Gastroesophageal sphincter (tissue), 3 donors: ENCODE results near the gene SFI1.

Experiments used
- EP300 ChIP-seq: sonication (generic); formaldehyde crosslinking; IDR thresholded peaks from one replicate; pipeline ENCODE4 v1.6.1; 2017; ENCODE audit warnings: antibody characterized with exemption, mild to moderate bottlenecking
- POLR2A ChIP-seq, 2 donors: fragments of 450-650 bp; IDR thresholded peaks; one replicate each; pipeline ENCODE4 v1.6.1; 2017; ENCODE audit warnings: antibody characterized with exemption in 2 of 2, mild to moderate bottlenecking in 2 of 2, moderate library complexity in 1 of 2
- POLR2AphosphoS5 ChIP-seq: sonication (generic); formaldehyde crosslinking; IDR thresholded peaks from one replicate; pipeline ENCODE4 v1.6.1; 2017; ENCODE audit warnings: antibody characterized with exemption
- TF ChIP-seq, protein P1 (sequence below), 4 experiments: fragments of 200-600 bp in 2 of 4; fragments of 450-650 bp in 2 of 4; sonication (generic) in 1 of 4; IDR thresholded peaks; one replicate each; pipeline ENCODE4 v1.5.1; 2017 to 2019; ENCODE audit warnings: antibody characterized with exemption in 4 of 4, mild to moderate bottlenecking in 2 of 4, moderate library complexity in 2 of 4

DNA sequence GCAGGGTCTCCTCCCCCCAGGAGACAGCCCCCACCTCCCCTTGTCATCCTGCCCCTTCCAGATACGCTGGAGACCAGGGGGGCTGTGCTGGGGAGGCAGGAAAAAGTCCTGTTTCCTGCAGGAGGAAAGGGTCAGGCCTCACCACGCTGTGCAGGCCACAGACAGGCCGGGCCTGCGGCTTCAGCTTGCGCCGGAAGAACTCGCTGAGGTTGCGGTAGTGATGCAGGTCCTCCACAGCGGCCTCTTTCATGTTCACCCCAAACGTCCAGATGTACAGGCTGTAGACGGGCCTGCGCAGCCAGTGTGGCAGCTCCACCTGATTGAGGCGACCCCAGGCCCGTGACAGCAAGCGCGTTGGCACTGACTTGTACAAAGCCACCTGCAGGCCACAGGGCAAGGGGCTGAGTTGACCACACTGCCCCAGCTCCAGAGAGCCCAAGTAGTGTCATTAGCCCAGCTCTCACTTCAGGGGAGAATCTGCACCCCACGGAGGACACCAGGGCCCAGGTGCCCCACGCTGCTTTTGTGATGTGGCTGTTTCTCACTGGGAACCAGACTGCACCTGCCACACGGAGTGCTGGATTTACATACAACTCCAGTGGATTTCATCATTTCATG is 125.3 kb downstream of the SFI1 start:
- TF ChIP-seq, protein P1, sequence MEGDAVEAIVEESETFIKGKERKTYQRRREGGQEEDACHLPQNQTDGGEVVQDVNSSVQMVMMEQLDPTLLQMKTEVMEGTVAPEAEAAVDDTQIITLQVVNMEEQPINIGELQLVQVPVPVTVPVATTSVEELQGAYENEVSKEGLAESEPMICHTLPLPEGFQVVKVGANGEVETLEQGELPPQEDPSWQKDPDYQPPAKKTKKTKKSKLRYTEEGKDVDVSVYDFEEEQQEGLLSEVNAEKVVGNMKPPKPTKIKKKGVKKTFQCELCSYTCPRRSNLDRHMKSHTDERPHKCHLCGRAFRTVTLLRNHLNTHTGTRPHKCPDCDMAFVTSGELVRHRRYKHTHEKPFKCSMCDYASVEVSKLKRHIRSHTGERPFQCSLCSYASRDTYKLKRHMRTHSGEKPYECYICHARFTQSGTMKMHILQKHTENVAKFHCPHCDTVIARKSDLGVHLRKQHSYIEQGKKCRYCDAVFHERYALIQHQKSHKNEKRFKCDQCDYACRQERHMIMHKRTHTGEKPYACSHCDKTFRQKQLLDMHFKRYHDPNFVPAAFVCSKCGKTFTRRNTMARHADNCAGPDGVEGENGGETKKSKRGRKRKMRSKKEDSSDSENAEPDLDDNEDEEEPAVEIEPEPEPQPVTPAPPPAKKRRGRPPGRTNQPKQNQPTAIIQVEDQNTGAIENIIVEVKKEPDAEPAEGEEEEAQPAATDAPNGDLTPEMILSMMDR (IDR thresholded peaks at IDR 0.05) = no peak
- no peak for TF ChIP-seq POLR2A (IDR thresholded peaks at IDR 0.05)
- no peak for TF ChIP-seq EP300
- TF ChIP-seq POLR2AphosphoS5 = no peak
